Fibroblast of lung (primary cell): ENCODE measurements around the gene LIMA1. TPM values are rescaled to one million over a fixed set of nuclear protein-coding genes. Genes with fewer than 3 reads are reported as not detected.
A peak's percentile ranks its signal among the peaks of the same experiment; 100 is the strongest.

ENCODE experiments used
- DNase-seq, 2 donors: peaks; one replicate each; pipeline versions ENCODE4 v3.0.0 to v3.0.0-alpha.2; 2010; ENCODE audit warnings: low read depth in 2 of 2
- H2AFZ ChIP-seq: 2 replicates; pipeline ENCODE4 v1.5.1; 2012; ENCODE audit warnings: low read length, control low read depth, inconsistent platforms
- H3K27ac ChIP-seq: 2 replicates; pipeline ENCODE4 v1.5.1; 2011; ENCODE audit warnings: low read length, control low read depth; ENCODE audit not compliant: insufficient read depth
- H3K27me3 ChIP-seq: 2 replicates; pipeline ENCODE4 v1.5.1; 2011; ENCODE audit warnings: mild to moderate bottlenecking, low read length; ENCODE audit not compliant: control insufficient read depth, insufficient read depth
- H3K36me3 ChIP-seq: 2 replicates; pipeline ENCODE4 v1.5.1; 2011; ENCODE audit warnings: low read length; ENCODE audit not compliant: control insufficient read depth, insufficient read depth
- H3K4me1 ChIP-seq: 2 replicates; pipeline ENCODE4 v1.5.1; 2011; ENCODE audit warnings: low read length; ENCODE audit not compliant: control insufficient read depth, insufficient read depth; ENCODE audit errors: extremely low read depth
- H3K4me2 ChIP-seq: 2 replicates; pipeline ENCODE4 v1.5.1; 2011; ENCODE audit warnings: low read length, control low read depth; ENCODE audit not compliant: insufficient read depth; ENCODE audit errors: extremely low read depth
- H3K4me3 ChIP-seq, 4 experiments: fragments of 200-600 bp in 1 of 4; sonication (generic) in 1 of 4; replicated peaks in 1 of 4; 2 replicates each; pipeline ENCODE4 v1.5.1; 2011 to 2016; ENCODE audit warnings: low read length in 4 of 4, low read depth in 3 of 4, mild to moderate bottlenecking in 3 of 4, control low read depth in 2 of 4, inconsistent platforms in 1 of 4, mixed read lengths in 1 of 4; ENCODE audit not compliant: insufficient read depth in 1 of 4; ENCODE audit errors: control extremely low read depth in 1 of 4
- H3K79me2 ChIP-seq: 2 replicates; pipeline ENCODE4 v1.5.1; 2012; ENCODE audit warnings: mild to moderate bottlenecking, low read length, inconsistent platforms; ENCODE audit not compliant: control insufficient read depth, insufficient read depth
- H3K9ac ChIP-seq: 2 replicates; pipeline ENCODE4 v1.5.1; 2011; ENCODE audit warnings: mild to moderate bottlenecking, low read length, control low read depth; ENCODE audit not compliant: insufficient read depth
- H3K9me3 ChIP-seq: 2 replicates; pipeline ENCODE4 v1.5.1; 2012; ENCODE audit warnings: low read depth, low read length; ENCODE audit not compliant: control insufficient read depth, insufficient read depth
- H4K20me1 ChIP-seq: 2 replicates; pipeline ENCODE4 v1.5.1; 2011; ENCODE audit warnings: low read length; ENCODE audit not compliant: control insufficient read depth, insufficient read depth; ENCODE audit errors: extremely low read depth
- EZH2 ChIP-seq: IDR thresholded peaks from 2 replicates; pipeline ENCODE4 v1.5.1; 2012; ENCODE audit warnings: low read length, control low read depth, mild to moderate bottlenecking; ENCODE audit errors: missing control alignments
- polyA plus RNA-seq, 2 donors: library from polyadenylated mRNA; depleted of rRNA in 1 of 2; stranded (reverse) in 1 of 2; unstranded in 1 of 2; fragments of >200 nt; gene quantifications; 2 replicates each; pipeline ENCODE4 v1.2.1, GENCODE V29; 2011 to 2012; ENCODE audit warnings: missing spikeins in 1 of 2
- total RNA-seq: library from RNA; depleted of rRNA; stranded (reverse); fragments of >200 nt; gene quantifications from 2 replicates; pipeline ENCODE4 v1.2.1, GENCODE V29; 2014
- TF ChIP-seq, protein P1 (sequence below), 2 donors: IDR thresholded peaks in 1 of 2; conservative IDR thresholded peaks in 1 of 2; 1 replicate in 1 of 2; 2 replicates in 1 of 2; pipeline ENCODE4 v1.5.1; 2011 to 2012; ENCODE audit warnings: low read length in 2 of 2, control low read depth in 1 of 2, inconsistent platforms in 1 of 2, low read depth in 1 of 2, mild to moderate bottlenecking in 1 of 2

Gene LIMA1
- total and polyA plus RNA-seq, 2 donors (not counting 1 experiment from before 2014, with no cell fraction given) = 171 to 308 TPM

DNA sequence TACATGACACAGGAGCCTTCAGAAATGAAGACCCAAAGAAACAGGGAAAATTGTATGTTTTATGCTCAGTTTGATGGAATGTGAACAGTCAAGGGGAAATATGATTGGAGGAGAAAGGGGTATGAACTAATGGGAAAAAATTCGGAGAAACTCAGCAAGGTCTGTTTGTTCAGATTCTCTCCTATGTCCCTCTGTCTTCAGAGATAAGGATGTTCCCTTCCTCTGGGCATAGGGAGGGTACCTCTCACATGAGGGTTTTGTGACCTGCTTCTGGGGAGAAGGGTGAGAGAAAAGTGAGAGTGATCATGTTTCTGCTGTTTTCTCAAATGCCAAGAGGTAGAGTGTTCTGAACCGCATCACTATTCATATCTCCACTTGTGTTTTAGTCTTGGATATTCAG lies 26.6 kb upstream of the LIMA1 start:
- no peaks in the 10 kb centered on the region for H3K27me3 ChIP-seq
- H3K27ac ChIP-seq = no peak overlapping the region
- no peak overlapping the region for H2AFZ ChIP-seq
- H3K4me2 ChIP-seq = no peak overlapping the region
- no peak for DNase-seq
- no peak overlapping the region for H3K9ac ChIP-seq
- no peaks in the 10 kb centered on the region for H3K36me3 ChIP-seq
- no peak overlapping the region for H3K4me3 ChIP-seq
- H3K79me2 ChIP-seq = no peaks in the 10 kb centered on the region
- TF ChIP-seq, protein P1, sequence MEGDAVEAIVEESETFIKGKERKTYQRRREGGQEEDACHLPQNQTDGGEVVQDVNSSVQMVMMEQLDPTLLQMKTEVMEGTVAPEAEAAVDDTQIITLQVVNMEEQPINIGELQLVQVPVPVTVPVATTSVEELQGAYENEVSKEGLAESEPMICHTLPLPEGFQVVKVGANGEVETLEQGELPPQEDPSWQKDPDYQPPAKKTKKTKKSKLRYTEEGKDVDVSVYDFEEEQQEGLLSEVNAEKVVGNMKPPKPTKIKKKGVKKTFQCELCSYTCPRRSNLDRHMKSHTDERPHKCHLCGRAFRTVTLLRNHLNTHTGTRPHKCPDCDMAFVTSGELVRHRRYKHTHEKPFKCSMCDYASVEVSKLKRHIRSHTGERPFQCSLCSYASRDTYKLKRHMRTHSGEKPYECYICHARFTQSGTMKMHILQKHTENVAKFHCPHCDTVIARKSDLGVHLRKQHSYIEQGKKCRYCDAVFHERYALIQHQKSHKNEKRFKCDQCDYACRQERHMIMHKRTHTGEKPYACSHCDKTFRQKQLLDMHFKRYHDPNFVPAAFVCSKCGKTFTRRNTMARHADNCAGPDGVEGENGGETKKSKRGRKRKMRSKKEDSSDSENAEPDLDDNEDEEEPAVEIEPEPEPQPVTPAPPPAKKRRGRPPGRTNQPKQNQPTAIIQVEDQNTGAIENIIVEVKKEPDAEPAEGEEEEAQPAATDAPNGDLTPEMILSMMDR (conservative IDR thresholded peaks at IDR 0.05 in 1 of 2, IDR thresholded peaks at IDR 0.05 in 1 of 2; ENCODE audit: low read depth in 1 of 2, low read length in 2 of 2) = no peak
- no peak for TF ChIP-seq EZH2
- H3K4me1 ChIP-seq = peaks cover under 1% of the 10 kb centered on the region
- no peaks in the 10 kb centered on the region for H4K20me1 ChIP-seq
- H3K9me3 ChIP-seq = no peaks in the 10 kb centered on the region

DNA sequence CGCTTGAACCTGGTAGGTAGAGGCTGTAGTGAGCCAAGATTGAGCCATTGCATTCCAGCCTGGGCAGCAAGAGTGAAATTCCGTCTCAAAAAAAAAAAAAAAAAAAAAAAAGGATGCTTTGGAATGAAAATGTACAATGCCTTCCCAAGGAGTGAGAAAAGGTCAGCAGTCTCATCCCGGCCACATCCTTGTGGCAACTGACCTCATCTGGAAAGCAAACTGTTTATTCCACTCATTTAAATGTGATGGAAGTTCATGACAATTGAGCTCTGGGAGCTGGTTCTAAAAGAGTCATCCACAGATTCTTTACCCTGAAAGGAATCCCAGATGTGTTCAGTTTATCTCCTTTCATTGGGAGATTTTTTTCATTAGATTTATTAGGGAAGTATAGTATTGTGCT lies 19.4 kb upstream of the LIMA1 start:
- Histone ChIP-seq H3K9me3 (no peaks in the 10 kb centered on the region), H3K27me3 (no peaks in the 10 kb centered on the region), H3K9ac (no peak overlapping the region), H3K4me3 (no peak overlapping the region), H3K79me2 (no peaks in the 10 kb centered on the region), H4K20me1 (no peaks in the 10 kb centered on the region), H3K4me1 (peaks cover 3% of the 10 kb centered on the region), H3K4me2 (no peak overlapping the region), H3K27ac (no peak overlapping the region), H2AFZ (no peak overlapping the region), H3K36me3 (no peaks in the 10 kb centered on the region)
- TF ChIP-seq, protein P1 (conservative IDR thresholded peaks at IDR 0.05 in 1 of 2, IDR thresholded peaks at IDR 0.05 in 1 of 2; ENCODE audit: low read depth in 1 of 2, low read length in 2 of 2) = no peak
- no peak for TF ChIP-seq EZH2
- peak; percentile 46 to 70 for DNase-seq

DNA sequence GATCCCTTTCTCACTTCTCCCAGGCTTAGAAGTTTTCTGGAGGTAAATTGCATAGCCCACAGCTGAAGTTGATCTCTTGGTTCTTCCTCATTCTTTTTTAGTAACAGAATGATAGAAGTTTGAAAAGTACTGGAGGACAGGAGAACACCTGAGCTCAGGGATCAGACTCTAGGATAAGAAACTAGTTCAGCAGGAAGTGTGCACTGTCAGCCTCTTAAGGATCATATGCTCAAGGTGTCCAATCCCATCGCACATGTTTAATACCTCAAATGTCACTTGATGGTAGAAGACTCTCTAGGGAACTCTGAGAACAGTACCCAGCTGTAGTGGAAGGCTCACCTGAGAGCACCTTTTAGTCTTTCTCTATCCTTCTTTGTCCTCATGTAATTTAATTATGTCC lies 14.7 kb upstream of the LIMA1 start:
- Histone ChIP-seq H3K4me3 (no peak overlapping the region), H3K27me3 (no peaks in the 10 kb centered on the region), H2AFZ (no peak overlapping the region), H4K20me1 (no peaks in the 10 kb centered on the region), H3K4me2 (no peak overlapping the region), H3K9me3 (no peaks in the 10 kb centered on the region), H3K4me1 (peaks cover 1% of the 10 kb centered on the region), H3K79me2 (no peaks in the 10 kb centered on the region), H3K36me3 (no peaks in the 10 kb centered on the region), H3K9ac (no peak overlapping the region), H3K27ac (no peak overlapping the region)
- TF ChIP-seq, protein P1 (conservative IDR thresholded peaks at IDR 0.05 in 1 of 2, IDR thresholded peaks at IDR 0.05 in 1 of 2; ENCODE audit: low read depth in 1 of 2, low read length in 2 of 2) = no peak
- TF ChIP-seq EZH2 = no peak
- no peak for DNase-seq
